Psoas muscle (tissue), 8 donors: ENCODE results near the gene OR4K15. TPM values are rescaled to one million over a fixed set of nuclear protein-coding genes. Genes with fewer than 3 reads are reported as not detected.

ENCODE experiments used
- ATAC-seq, 4 donors: fragments of 200-7000 bp; cut with Tn5 transposase; one replicate each; pipeline ENCODE4 v1.9.1; 2020; ENCODE audit warnings: moderate library complexity in 3 of 4, mild to moderate bottlenecking in 2 of 4
- DNase-seq, 2 donors: peaks; one replicate each; pipeline ENCODE4 v3.0.0-alpha.2; 2020
- H3K27ac ChIP-seq: fragments of 200-600 bp; one replicate; pipeline ENCODE4 v1.8.0; 2022
- H3K27me3 ChIP-seq, 3 donors: fragments of 200-600 bp in 1 of 3; one replicate each; pipeline versions ENCODE4 v1.6.1 to v1.8.0; 2013 to 2022; ENCODE audit warnings: low read length in 2 of 3, mild to moderate bottlenecking in 2 of 3, moderate library complexity in 1 of 3; ENCODE audit not compliant: insufficient read depth in 3 of 3
- H3K36me3 ChIP-seq, 2 donors: fragments of 200-600 bp in 1 of 2; one replicate each; pipeline versions ENCODE4 v1.6.1 to v1.8.0; 2013 to 2022; ENCODE audit warnings: low read depth in 1 of 2, mild to moderate bottlenecking in 1 of 2, moderate library complexity in 1 of 2; ENCODE audit not compliant: insufficient read depth in 1 of 2
- H3K4me1 ChIP-seq: fragments of 200-600 bp; one replicate; pipeline ENCODE4 v1.8.0; 2022
- H3K4me3 ChIP-seq: fragments of 200-600 bp; one replicate; pipeline ENCODE4 v1.8.0; 2022; ENCODE audit warnings: mild to moderate bottlenecking
- H3K9me3 ChIP-seq: fragments of 200-600 bp; one replicate; pipeline ENCODE4 v1.8.0; 2022
- whole genome bisulfite sequencing, 3 donors: extraction: QIAGEN DNeasy Blood & Tissue Kit; methylation state at CpG; one replicate each; pipeline versions ENCODE4 v1.1.6 to v1.1.7; 2013; 5-methylcytosine and 5-hydroxymethylcytosine counted together
- intact Hi-C, 2 donors: fragments of 100-400 bp; cut with DNase I; formaldehyde crosslinking; loops; one replicate each; pipeline versions ENCODE4 v1.11.0 to v1.14.2; 2022
- polyA plus RNA-seq, 3 donors: library from polyadenylated mRNA; stranded (reverse); fragments of 200-250 nt; gene quantifications; one replicate each; pipeline ENCODE4 v1.2.3, GENCODE V29; 2013
- total RNA-seq, 4 donors: library from RNA; stranded (reverse); fragmentation: NEBNext Ultra II Directional in 2 of 4; extraction: Animal tissue kit (Norgen Biotek cat#: 25700) in 2 of 4; gene quantifications; one replicate each; pipeline versions ENCODE4 v1.2.1 to v1.2.4, GENCODE V29; 2021 to 2023
- TF ChIP-seq, protein P1 (sequence below): fragments of 200-600 bp; IDR thresholded peaks from one replicate; pipeline ENCODE4 v1.8.0; 2022; ENCODE audit warnings: antibody characterized with exemption
- donor health status: healthy with polysubstance abuse.
- donor health status: DM: no; HTN: no; CAD: no; lungs with moderate emphysema.
- donor health status: Bipolar disorder and iron deficiency.
- donor health status: healthy.
- donor health status: DM: yes; HTN: yes; CAD: no.
- donor health status: DM: no; HTN: no; CAD: no.
- donor health status: DM: no; HTN: no; CAD: no.
- donor health status: DM: yes; HTN: yes; CAD: no.

The OR4K15 gene
- total and polyA plus RNA-seq, 7 donors = not detected

DNA sequence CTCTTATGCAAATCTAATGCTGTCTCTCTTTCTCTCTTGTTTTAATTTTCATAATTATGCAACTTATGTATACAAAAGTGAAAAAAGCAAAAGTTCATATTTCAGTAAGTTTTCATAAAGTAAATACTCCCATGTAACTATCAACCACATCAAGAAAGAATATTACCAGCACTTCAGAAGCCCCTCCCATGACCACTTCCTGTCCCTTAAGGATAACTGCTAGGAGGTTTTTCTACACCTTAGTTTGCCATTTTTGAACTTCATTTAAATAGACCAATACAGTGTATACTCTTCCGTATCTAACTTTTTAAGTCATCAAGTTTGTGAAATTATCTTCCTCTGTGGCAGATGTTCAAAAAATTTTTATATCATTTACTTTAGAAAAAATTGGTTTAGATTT, 547 bp upstream of the OR4K15 start:
- ATAC-seq = no peak
- no peaks in the 10 kb centered on the region for H3K4me1 ChIP-seq
- no peaks in the 10 kb centered on the region for H3K9me3 ChIP-seq
- H3K27me3 ChIP-seq = no peaks in the 10 kb centered on the region
- H3K4me3 ChIP-seq = no peak overlapping the region
- H3K27ac ChIP-seq = no peak overlapping the region
- no peaks in the 10 kb centered on the region for H3K36me3 ChIP-seq
- DNase-seq = no peak
- intact Hi-C loops = no loop called here
- TF ChIP-seq, protein P1, sequence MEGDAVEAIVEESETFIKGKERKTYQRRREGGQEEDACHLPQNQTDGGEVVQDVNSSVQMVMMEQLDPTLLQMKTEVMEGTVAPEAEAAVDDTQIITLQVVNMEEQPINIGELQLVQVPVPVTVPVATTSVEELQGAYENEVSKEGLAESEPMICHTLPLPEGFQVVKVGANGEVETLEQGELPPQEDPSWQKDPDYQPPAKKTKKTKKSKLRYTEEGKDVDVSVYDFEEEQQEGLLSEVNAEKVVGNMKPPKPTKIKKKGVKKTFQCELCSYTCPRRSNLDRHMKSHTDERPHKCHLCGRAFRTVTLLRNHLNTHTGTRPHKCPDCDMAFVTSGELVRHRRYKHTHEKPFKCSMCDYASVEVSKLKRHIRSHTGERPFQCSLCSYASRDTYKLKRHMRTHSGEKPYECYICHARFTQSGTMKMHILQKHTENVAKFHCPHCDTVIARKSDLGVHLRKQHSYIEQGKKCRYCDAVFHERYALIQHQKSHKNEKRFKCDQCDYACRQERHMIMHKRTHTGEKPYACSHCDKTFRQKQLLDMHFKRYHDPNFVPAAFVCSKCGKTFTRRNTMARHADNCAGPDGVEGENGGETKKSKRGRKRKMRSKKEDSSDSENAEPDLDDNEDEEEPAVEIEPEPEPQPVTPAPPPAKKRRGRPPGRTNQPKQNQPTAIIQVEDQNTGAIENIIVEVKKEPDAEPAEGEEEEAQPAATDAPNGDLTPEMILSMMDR = no peak
- 71 to 73% (median 71%) methylated on average over 1 of the region's 1 CpG for WGBS, 3 donors

DNA sequence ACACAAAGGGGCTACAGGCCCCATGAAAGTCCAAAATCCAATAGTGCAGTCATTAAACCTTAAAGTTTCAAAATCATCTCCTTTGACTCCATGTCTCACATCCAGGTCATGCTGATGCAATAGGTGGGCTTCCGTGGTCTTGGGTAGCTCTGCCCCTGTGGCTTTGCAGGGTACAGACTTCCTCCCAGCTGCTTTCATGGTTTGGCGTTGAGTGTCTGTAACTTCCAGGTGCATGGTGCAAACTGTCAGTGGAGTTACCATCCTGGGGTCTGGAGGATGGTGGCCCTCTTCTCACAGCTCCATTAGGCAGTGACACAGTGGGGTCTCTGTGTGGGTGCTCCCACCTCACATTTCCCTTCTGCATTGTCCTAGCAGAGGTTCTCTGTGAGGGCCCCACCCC, 18.0 kb downstream of the OR4K15 start:
- no peak for ATAC-seq
- intact Hi-C loops = no loop called here
- TF ChIP-seq, protein P1 = no peak
- H3K9me3 ChIP-seq = no peaks in the 10 kb centered on the region
- H3K27me3 ChIP-seq = no peaks in the 10 kb centered on the region
- DNase-seq = no peak
- WGBS, 3 donors = 49 to 65% (median 53%) methylated on average over 2 of the region's 2 CpGs
- H3K4me3 ChIP-seq = no peak overlapping the region
- H3K27ac ChIP-seq = no peak overlapping the region
- no peaks in the 10 kb centered on the region for H3K4me1 ChIP-seq
- H3K36me3 ChIP-seq = no peaks in the 10 kb centered on the region

DNA sequence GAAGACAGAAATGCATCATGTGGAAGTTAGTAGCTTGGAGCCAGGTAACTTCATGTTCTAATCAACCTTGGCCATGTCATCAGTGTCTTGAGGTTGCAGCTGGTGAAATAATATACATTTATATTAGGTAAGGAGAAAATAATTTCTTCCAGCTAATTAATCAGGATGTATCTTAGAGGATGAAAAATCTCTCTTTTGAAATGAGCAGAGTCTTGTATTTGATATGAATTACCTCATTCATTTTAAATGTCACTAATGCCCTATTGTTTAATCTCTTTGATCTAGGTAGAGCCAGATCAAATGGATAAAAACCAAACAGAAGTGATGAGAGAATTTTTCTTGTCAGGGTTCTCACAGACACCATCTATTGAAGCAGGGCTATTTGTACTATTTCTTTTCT, 26.5 kb downstream of the OR4K15 start, which contains the start of gene OR4Q2:
OR4Q2 (plus strand) TSS at position 301 of the 400 bp plus-strand sequence.
- TF ChIP-seq, protein P1 = no peak
- no peak within 1 kb of the TSS for H3K27ac ChIP-seq
- intact Hi-C loops = no loop called here
- ATAC-seq (no peak), DNase-seq (no peak)
- no peaks in the 10 kb centered on the region for H3K36me3 ChIP-seq
- no peak within 1 kb of the TSS for H3K4me3 ChIP-seq
- H3K9me3 ChIP-seq = no peaks in the 10 kb centered on the region
- H3K27me3 ChIP-seq = no peaks in the 10 kb centered on the region
- no peaks in the 10 kb centered on the region for H3K4me1 ChIP-seq

DNA sequence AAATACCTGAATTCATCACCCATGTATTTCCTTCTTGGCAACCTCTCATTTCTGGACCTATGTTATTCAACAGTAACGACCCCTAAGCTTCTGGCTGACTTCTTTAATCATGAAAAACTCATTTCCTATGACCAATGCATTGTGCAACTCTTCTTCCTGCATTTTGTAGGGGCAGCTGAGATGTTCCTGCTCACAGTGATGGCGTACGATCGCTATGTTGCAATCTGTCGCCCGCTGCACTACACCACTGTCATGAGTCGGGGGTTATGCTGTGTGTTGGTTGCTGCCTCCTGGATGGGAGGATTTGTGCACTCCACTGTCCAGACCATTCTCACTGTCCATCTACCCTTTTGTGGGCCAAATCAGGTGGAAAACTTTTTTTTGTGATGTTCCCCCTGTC, 26.9 kb downstream of the OR4K15 start:
- no peaks in the 10 kb centered on the region for H3K4me1 ChIP-seq
- H3K4me3 ChIP-seq = no peak overlapping the region
- ATAC-seq = no peak
- DNase-seq = no peak
- no peaks in the 10 kb centered on the region for H3K27me3 ChIP-seq
- intact Hi-C loops = no loop called here
- WGBS, 3 donors = 68 to 76% (median 76%) methylated on average over 7 of the region's 7 CpGs
- TF ChIP-seq, protein P1 = no peak
- no peaks in the 10 kb centered on the region for H3K36me3 ChIP-seq
- H3K27ac ChIP-seq = no peak overlapping the region
- no peaks in the 10 kb centered on the region for H3K9me3 ChIP-seq

DNA sequence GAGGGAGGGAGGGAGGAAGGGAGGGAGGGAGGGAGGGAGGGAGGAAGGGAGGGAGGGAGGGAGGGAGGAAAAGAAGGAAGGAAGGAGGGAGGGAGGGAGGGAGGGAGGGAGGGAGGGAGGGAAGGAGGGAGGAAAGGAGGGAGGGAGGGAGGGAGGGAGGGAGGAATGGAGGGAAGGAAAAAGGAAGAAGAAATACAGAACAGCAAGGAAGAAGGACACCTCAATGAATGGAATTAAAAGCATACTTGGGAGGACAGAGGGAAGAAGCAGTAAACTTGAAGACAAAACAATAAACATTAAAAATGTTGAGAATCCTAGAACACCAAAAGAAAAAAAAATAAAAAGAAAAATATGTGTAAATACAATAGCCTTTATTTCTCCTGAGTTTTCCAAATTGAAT, 32.8 kb downstream of the OR4K15 start:
- Histone ChIP-seq H3K36me3 (no peaks in the 10 kb centered on the region), H3K4me1 (no peaks in the 10 kb centered on the region), H3K27ac (no peak overlapping the region), H3K27me3 (no peaks in the 10 kb centered on the region), H3K9me3 (no peaks in the 10 kb centered on the region), H3K4me3 (no peak overlapping the region)
- DNase-seq = no peak
- TF ChIP-seq, protein P1 = no peak
- ATAC-seq = no peak
- intact Hi-C loops = no loop called here
